ENCODE data around the gene MMEL1. TPM values are rescaled to one million over a fixed set of nuclear protein-coding genes. Genes with fewer than 3 reads are reported as not detected.
A peak's percentile ranks its signal among the peaks of the same experiment; 100 is the strongest.

Gene MMEL1
- total and polyA plus RNA-seq, 8 donors = 0.39 to 8.7 (median 2.5) TPM

- FAIRE-seq (no peak), ATAC-seq (no peak), DNase-seq (peak in 1 of 6 donors; percentile 58)
- H3K4me1 ChIP-seq = no peaks in the 10 kb centered on the region
- H3K27me3 ChIP-seq = no peaks in the 10 kb centered on the region
- no peak for TF ChIP-seq CTCF (IDR thresholded peaks at IDR 0.05)
- no peak overlapping the region for H3K4me3 ChIP-seq
- 73 to 87% methylated on average over 18 to 19 of the region's 19 CpGs for WGBS, 2 donors
- no peaks in the 10 kb centered on the region for H3K36me3 ChIP-seq
- intact Hi-C loops (cut with DNase I) = loop anchor here in 1 of 3 donors (10.0 kb wide), 1 partner anchor 417 kb away; the partner anchor contains the start of gene FAAP20
- H3K9me3 ChIP-seq = no peaks in the 10 kb centered on the region
- no peak overlapping the region for H3K27ac ChIP-seq
These were observed 21.0 kb downstream of the MMEL1 start for GRCh38 chr1:2611621-2612437.

GRCh38 chr1:2611031-2611501 is 21.8 kb downstream of the MMEL1 start:
- FAIRE-seq = no peak

GRCh38 chr1:2610036-2610959 is 22.5 kb downstream of the MMEL1 start:
- no peak for FAIRE-seq
- no peak for ATAC-seq
- intact Hi-C loops (cut with DNase I) = loop anchor here in 1 of 3 donors (10.0 kb wide), 1 partner anchor 415 kb away; the partner anchor contains the start of gene FAAP20
- H3K27me3 ChIP-seq = no peaks in the 10 kb centered on the region
- no peak overlapping the region for H3K4me3 ChIP-seq
- no peak overlapping the region for H3K27ac ChIP-seq
- H3K9me3 ChIP-seq = no peaks in the 10 kb centered on the region
- WGBS, 2 donors = 55 to 67% methylated on average over 21 of the region's 21 CpGs
- no peaks in the 10 kb centered on the region for H3K4me1 ChIP-seq
- DNase-seq = peak in 5 of 6 donors; percentile 10 to 62 (median 39)
- H3K36me3 ChIP-seq = no peaks in the 10 kb centered on the region
- TF ChIP-seq CTCF (IDR thresholded peaks at IDR 0.05) = no peak

More at GRCh38 chr1:2611031-2611501, 21.8 kb downstream of the MMEL1 start:
- TF ChIP-seq CTCF (IDR thresholded peaks at IDR 0.05) = no peak
- DNase-seq (peak in 5 of 6 donors; percentile 19 to 75 (median 51)), ATAC-seq (peak in 3 of 4 donors; percentile 51 to 65 (median 56))
- H3K4me3 ChIP-seq = no peak overlapping the region
- H3K9me3 ChIP-seq = no peaks in the 10 kb centered on the region
- H3K27me3 ChIP-seq = no peaks in the 10 kb centered on the region
- H3K27ac ChIP-seq = no peak overlapping the region
- no peaks in the 10 kb centered on the region for H3K36me3 ChIP-seq
- H3K4me1 ChIP-seq = no peaks in the 10 kb centered on the region
- intact Hi-C loops (cut with DNase I) = loop anchor here in 1 of 3 donors (10.0 kb wide), 1 partner anchor 416 kb away; the partner anchor contains the start of gene FAAP20
- 15 to 18% methylated on average over 17 to 24 of the region's 24 CpGs for whole genome bisulfite sequencing, 2 donors

GRCh38 chr1:2609319-2610035 is 23.3 kb downstream of the MMEL1 start:
- DNase-seq (peak in 1 of 6 donors; percentile 54), ATAC-seq (no peak), FAIRE-seq (no peak)
- no peaks in the 10 kb centered on the region for H3K36me3 ChIP-seq
- no peaks in the 10 kb centered on the region for H3K9me3 ChIP-seq
- H3K4me1 ChIP-seq = no peaks in the 10 kb centered on the region
- H3K27me3 ChIP-seq = no peaks in the 10 kb centered on the region
- TF ChIP-seq CTCF (IDR thresholded peaks at IDR 0.05) = no peak
- WGBS, 2 donors = 74 to 82% methylated on average over 34 of the region's 34 CpGs
- intact Hi-C loops (cut with DNase I) = loop anchor here in 1 of 3 donors (10.0 kb wide), 1 partner anchor 415 kb away; the partner anchor contains the start of gene FAAP20
- no peak overlapping the region for H3K27ac ChIP-seq
- H3K4me3 ChIP-seq = no peak overlapping the region

All from pancreas (tissue), 10 donors.